Calu3 (cell line): ENCODE measurements around the gene MGAT5. TPM values are rescaled to one million over a fixed set of nuclear protein-coding genes. Genes with fewer than 3 reads are reported as not detected.

ENCODE experiments used
- BruUV-seq: library from RNA; stranded (reverse); fragments of 400-500 nt; replicated peaks from 2 replicates; lab custom pipeline; 2021; lab: Mats Ljungman, UMichigan
- CTCF ChIA-PET: fragments of 300-600 bp; sonication (Branson Sonifier 250); formaldehyde crosslinking; loops from one replicate; lab custom pipeline; 2022; ENCODE audit warnings: antibody characterized with exemption; lab: Charles Lee
- DNase-seq: peaks from one replicate; pipeline ENCODE4 v3.0.0; 2022
- H3K27ac Mint-ChIP-seq: one replicate; pipeline ENCODE4 v1.8.0; 2022; ENCODE audit warnings: mixed read lengths; ENCODE audit not compliant: unreplicated experiment
- H3K27me3 Mint-ChIP-seq: one replicate; pipeline ENCODE4 v1.8.0; 2022; ENCODE audit warnings: mixed read lengths; ENCODE audit not compliant: unreplicated experiment
- H3K36me3 Mint-ChIP-seq: one replicate; pipeline ENCODE4 v1.8.0; 2022; ENCODE audit warnings: mild to moderate bottlenecking, moderate library complexity, mixed read lengths; ENCODE audit not compliant: insufficient read depth, unreplicated experiment
- H3K4me1 Mint-ChIP-seq: one replicate; pipeline ENCODE4 v1.8.0; 2022; ENCODE audit warnings: mild to moderate bottlenecking, low read depth, mixed read lengths; ENCODE audit not compliant: unreplicated experiment
- H3K4me3 Mint-ChIP-seq: one replicate; pipeline ENCODE4 v1.8.0; 2022; ENCODE audit warnings: mild to moderate bottlenecking, low read depth, moderate library complexity, mixed read lengths; ENCODE audit not compliant: unreplicated experiment
- H3K9me3 Mint-ChIP-seq: one replicate; pipeline ENCODE4 v1.8.0; 2022; ENCODE audit warnings: low read depth, mixed read lengths; ENCODE audit not compliant: unreplicated experiment
- intact Hi-C: fragments of 100-400 bp; cut with micrococcal nuclease; formaldehyde crosslinking; loops from one replicate; pipeline ENCODE4 v1.10.0; 2022; ENCODE audit not compliant: unreplicated experiment
- total RNA-seq: library from RNA; stranded (reverse); gene quantifications from 2 replicates; pipeline ENCODE4 v1.2.3, GENCODE V29; 2022
- TF ChIP-seq, protein P1 (sequence below): fragments of 200-600 bp; IDR thresholded peaks from one replicate; pipeline ENCODE4 v1.8.0; 2022; ENCODE audit warnings: antibody characterized with exemption; ENCODE audit not compliant: unreplicated experiment

The MGAT5 gene
- total RNA-seq, 1 experiment from 2014 or later, result 129 TPM

GRCh38 chr2:134283661-134284060 is 29.8 kb downstream of the MGAT5 start:
- DNase-seq, result no peak
- Mint-ChIP-seq H3K4me3 (no peak overlapping the region), H3K4me1 (no peaks in the 10 kb centered on the region), H3K36me3 (no peaks in the 10 kb centered on the region), H3K27me3 (no peaks in the 10 kb centered on the region), H3K9me3 (no peaks in the 10 kb centered on the region), H3K27ac (no peak overlapping the region)
- BruUV-seq, result no TSS peak
- intact Hi-C loops, result no loop called here
- CTCF ChIA-PET, result interaction anchor here (0.7 kb wide), 1 partner anchor 161 kb away, joined by 6 read pairs; no protein-coding TSS in a partner anchor
- TF ChIP-seq, protein P1, sequence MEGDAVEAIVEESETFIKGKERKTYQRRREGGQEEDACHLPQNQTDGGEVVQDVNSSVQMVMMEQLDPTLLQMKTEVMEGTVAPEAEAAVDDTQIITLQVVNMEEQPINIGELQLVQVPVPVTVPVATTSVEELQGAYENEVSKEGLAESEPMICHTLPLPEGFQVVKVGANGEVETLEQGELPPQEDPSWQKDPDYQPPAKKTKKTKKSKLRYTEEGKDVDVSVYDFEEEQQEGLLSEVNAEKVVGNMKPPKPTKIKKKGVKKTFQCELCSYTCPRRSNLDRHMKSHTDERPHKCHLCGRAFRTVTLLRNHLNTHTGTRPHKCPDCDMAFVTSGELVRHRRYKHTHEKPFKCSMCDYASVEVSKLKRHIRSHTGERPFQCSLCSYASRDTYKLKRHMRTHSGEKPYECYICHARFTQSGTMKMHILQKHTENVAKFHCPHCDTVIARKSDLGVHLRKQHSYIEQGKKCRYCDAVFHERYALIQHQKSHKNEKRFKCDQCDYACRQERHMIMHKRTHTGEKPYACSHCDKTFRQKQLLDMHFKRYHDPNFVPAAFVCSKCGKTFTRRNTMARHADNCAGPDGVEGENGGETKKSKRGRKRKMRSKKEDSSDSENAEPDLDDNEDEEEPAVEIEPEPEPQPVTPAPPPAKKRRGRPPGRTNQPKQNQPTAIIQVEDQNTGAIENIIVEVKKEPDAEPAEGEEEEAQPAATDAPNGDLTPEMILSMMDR, result no peak

DNA sequence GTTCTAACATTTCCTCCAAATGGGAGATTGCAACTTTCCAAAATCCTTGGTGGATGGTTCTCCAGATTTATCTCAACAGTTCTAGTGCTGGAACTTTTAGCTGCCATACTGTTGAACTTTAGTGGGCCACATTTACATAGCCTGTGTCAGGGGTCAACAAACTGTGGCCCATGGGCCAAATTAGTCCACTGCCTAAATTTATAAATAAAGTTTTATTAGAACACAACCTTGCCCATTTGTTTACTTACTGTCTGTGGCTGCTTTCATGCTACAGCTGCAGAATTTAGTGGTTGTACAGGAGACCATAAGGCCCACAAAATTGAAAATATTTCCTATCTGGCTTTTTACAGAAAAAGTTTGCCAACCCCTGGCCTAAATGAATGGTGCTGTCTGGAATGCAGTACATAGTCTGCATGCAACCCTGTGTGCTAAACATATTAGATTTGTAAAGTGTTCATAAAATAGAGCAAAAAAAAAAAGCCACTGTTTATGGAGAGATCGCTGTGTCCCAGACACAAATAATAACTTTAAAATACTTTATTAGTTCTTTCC is 30.3 kb downstream of the MGAT5 start:
- no peaks in the 10 kb centered on the region for H3K4me1 Mint-ChIP-seq
- no peak for DNase-seq
- CTCF ChIA-PET, result interaction anchor here (0.7 kb wide), 1 partner anchor 160 kb away, joined by 6 read pairs; no protein-coding TSS in a partner anchor
- no peak overlapping the region for H3K4me3 Mint-ChIP-seq
- intact Hi-C loops, result no loop called here
- no TSS peak for BruUV-seq
- H3K27me3 Mint-ChIP-seq, result no peaks in the 10 kb centered on the region
- H3K36me3 Mint-ChIP-seq, result no peaks in the 10 kb centered on the region
- no peak overlapping the region for H3K27ac Mint-ChIP-seq
- TF ChIP-seq, protein P1, result no peak
- no peaks in the 10 kb centered on the region for H3K9me3 Mint-ChIP-seq

- BruUV-seq, result no TSS peak
- Mint-ChIP-seq H3K4me3 (no peak overlapping the region), H3K27me3 (no peaks in the 10 kb centered on the region), H3K9me3 (no peaks in the 10 kb centered on the region), H3K4me1 (no peaks in the 10 kb centered on the region), H3K27ac (no peak overlapping the region), H3K36me3 (no peaks in the 10 kb centered on the region)
- intact Hi-C loops, result no loop called here
- CTCF ChIA-PET, result interaction anchor here (1.2 kb wide), 1 partner anchor 169 kb away, joined by 4 read pairs; no protein-coding TSS in a partner anchor
- TF ChIP-seq, protein P1, result no peak
- no peak for DNase-seq
Observed at GRCh38 chr2:134287323-134287722, 33.5 kb downstream of the MGAT5 start.

GRCh38 chr2:134288814-134289213 is 34.9 kb downstream of the MGAT5 start:
- no peak overlapping the region for H3K27ac Mint-ChIP-seq
- no peaks in the 10 kb centered on the region for H3K36me3 Mint-ChIP-seq
- no peaks in the 10 kb centered on the region for H3K27me3 Mint-ChIP-seq
- DNase-seq, result no peak
- intact Hi-C loops, result no loop called here
- CTCF ChIA-PET, result no interaction called here
- no peaks in the 10 kb centered on the region for H3K9me3 Mint-ChIP-seq
- BruUV-seq, result no TSS peak
- TF ChIP-seq, protein P1, result no peak
- H3K4me1 Mint-ChIP-seq, result no peaks in the 10 kb centered on the region
- no peak overlapping the region for H3K4me3 Mint-ChIP-seq
